ENCODE measurements around the gene AQP10.
A peak's percentile ranks its signal among the peaks of the same experiment; 100 is the strongest.
"Not testable (repeated sequence)": the region's sequence is repeated elsewhere in the genome, so short reads cannot be mapped to it uniquely, and the experiment has no call there.

Gene AQP10

GRCh38 chr1:154324669-154325582, 4.0 kb downstream of the AQP10 start, which contains the start of gene ATP8B2:
Gene ATP8B2 (plus strand): TSS chr1:154325525. CDS start chr1:154328142, 2,617 bp downstream.
- DNase-seq: peak; percentile 74

- DNase-seq: no peak
Observed at GRCh38 chr1:154325583-154326545, 5.0 kb downstream of the AQP10 start.

DNA sequence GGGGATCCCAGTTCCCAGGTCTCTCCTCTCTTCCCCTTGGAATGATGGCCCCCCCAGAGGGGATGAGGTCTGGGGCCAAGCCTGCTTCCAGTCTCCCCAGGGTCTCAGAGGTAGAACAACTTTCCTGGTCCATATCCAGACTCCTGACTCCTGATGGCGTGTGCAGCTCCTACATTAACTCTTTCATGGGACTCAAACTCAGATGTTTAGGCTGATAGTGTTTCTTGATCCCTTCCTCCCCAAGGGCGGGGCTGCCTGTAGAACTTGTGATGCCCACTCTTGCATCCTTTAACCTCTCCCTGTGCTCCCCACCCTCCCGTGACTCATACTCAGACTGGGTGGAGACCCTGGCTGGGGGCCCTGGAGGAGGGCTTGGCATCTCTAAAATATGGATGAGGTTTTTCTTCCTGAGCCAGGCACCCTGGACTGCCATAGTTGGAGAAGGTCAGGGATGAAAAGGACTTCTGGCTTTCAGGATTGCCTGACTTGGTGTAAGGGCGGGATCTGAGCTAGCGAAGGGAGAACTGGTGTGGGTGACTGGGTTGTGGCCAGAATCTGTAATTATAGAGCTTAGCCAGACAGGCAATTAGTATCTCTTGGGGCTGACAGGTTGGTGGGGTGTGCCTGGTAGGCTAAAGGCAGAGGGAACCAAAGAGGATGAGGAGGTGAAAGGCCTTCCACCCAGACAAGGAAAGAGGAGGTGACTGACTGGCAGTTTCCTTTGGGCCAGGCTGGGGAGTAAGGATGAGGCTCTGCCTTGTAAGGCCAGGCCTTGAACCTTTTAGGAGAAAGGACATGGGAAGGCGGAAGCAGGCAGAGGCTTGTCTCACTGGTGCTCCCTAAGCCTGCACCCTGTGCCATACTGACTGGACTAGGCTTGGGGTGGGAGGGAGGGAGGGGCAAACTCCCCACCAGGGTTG, 5.9 kb downstream of the AQP10 start:
- no peak for DNase-seq

GRCh38 chr1:154327466-154328317, 6.8 kb downstream of the AQP10 start:
- DNase-seq: no peak

DNA sequence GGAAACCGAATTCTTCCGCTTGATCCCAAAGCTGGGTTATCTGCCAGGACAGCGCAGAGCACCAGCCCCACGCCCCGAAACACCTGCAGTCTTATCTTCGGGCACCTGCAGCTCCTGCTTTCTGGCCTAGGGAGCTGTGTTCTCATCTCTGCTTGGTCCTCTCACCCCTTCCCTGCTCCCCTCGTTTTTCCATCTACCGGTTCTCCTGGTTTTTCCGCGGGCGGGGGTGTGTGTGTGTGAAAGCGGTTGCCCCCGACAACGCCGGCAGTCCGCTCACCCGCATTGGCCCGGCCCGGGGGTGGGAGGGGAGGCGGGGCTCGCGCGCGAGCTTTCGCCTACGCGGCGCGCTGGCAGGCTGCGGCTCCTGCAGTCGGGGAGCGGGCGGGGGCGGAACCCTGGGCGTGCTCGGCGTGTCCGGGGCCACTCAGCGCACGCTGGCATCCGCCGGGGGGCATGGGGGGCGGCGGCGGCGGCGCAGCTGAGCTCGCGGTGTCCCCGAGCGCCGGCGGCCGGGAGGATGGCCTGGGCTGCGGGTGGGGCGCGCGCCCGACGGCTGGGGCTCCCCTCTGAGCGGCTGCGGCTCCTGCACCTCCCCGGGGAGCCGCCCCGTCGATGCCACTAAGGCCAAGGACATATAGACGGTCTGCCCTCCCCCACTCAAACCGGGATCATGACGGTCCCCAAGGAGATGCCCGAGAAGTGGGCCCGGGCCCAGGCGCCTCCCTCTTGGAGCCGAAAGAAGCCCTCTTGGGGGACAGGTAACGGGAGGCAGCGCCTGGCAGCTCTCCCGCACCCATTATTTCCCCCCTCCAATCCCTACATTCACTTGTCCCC, 7.6 kb downstream of the AQP10 start:
- DNase-seq: peak; percentile 71

DNA sequence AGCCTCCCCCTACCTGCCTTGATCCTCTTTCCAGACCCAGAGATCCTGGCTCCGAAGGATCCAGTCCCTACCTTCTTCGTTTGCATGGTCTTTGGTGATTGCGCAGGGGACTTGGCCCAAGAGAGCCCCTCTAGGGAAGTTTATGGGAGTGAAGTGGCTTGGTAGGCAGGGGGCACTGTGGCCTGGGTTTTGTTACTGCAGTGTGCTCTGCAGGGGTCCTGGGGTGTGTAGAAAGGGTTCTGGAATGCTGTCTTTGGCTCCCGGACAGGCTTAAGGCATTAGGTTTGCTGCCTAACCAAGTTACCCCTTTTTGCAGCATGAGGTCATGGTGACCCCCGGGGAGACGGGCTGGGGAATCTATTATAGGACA, 8.2 kb downstream of the AQP10 start:
- DNase-seq: no peak

DNA sequence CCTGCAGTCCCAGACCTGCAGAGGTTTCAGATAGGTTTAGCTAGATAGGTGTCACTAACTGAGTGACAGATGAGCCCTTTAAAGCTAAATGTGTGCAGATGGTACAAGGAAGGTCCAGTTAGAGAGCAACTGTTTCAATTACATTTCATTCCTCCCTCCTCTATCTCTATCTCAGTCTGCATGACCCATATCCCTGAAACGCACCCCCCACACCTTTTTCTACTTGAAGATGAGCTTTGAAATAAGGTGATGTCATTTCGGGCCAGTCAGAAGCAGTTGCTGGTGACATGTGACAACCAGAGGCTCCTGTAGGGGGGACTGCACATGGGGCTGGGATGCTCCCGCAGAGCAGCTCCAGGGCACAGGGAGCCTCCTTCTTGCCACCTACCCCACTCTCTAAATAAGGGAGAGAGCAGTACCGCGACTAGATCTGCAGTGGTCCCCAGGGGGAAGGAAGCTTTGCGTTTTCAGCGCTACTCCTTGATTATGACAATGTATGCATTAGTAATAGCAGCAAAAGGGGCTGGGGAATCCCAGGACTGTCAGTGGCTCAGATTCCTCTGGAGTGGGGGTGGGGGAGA, 8.7 kb downstream of the AQP10 start:
- DNase-seq: no peak

DNA sequence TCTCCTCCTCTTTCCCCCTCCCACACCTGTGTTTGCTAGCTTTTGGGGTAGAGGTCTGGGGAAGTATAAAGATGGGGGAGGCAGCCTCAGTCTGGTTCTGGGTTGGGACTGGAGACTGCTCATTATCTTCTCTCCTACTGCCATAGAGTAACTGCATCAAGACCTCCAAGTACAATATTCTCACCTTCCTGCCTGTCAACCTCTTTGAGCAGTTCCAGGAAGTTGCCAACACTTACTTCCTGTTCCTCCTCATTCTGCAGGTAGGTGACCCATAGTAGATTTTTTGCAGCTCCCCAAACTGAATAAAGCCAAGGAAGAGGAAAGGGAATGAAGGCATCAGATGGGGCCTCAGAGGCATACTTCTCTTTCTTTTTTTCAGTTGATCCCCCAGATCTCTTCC, 9.8 kb downstream of the AQP10 start:
- DNase-seq: no peak

GRCh38 chr1:154334079-154335024, 13.5 kb downstream of the AQP10 start:
- no peak for DNase-seq

GRCh38 chr1:154335025-154335714, 14.3 kb downstream of the AQP10 start:
- DNase-seq: peak; percentile 78

DNA sequence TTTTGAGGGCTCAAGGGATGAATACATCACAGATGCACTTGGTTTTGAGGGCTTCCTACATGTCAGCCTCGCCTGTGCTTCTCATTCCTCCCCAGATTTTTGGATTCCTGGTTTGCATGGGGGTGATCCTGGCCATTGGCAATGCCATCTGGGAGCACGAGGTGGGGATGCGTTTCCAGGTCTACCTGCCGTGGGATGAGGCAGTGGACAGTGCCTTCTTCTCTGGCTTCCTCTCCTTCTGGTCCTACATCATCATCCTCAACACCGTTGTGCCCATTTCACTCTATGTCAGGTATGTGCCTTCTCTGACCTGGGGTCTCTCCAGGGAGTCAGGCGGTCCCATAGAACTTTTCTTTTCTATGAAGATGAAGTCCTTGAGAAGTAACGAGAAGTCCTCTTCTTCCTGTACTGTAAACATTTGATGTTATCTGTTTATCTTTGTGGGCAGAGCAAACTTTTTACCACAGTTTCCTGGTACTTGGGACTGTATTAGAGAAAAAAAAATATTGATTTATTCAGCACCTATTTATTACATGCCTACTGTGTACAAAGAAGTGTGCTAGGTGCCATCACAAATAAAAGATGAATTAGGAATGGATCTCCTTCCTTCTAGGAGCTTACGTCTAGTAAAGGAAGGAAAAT, 16.5 kb downstream of the AQP10 start:
- no peak for DNase-seq

GRCh38 chr1:154338875-154339274, 18.0 kb downstream of the AQP10 start:
- DNase-seq: no peak

GRCh38 chr1:154341366-154341765, 20.5 kb downstream of the AQP10 start:
- not testable (repeated sequence) for DNase-seq

- DNase-seq: no peak
Observed at GRCh38 chr1:154342132-154342531, 21.2 kb downstream of the AQP10 start.

- DNase-seq: no peak
Observed at GRCh38 chr1:154342836-154343472, 22.1 kb downstream of the AQP10 start.

GRCh38 chr1:154344977-154345837, 24.3 kb downstream of the AQP10 start:
- DNase-seq: no peak
